DMS 273 (cell line): ENCODE data around the gene TBC1D22A.

Experiments
- DNase-seq: peaks from one replicate; lab custom pipeline; 2025; ENCODE audit not compliant: unreplicated experiment; lab: John Stamatoyannopoulos, UW

Gene TBC1D22A

GRCh38 chr22:46983046-46983445 lies 220.6 kb downstream of the TBC1D22A start:
- DNase-seq: no peak

GRCh38 chr22:46984751-46985506 lies 222.5 kb downstream of the TBC1D22A start:
- DNase-seq: no peak

GRCh38 chr22:46985507-46985882 lies 223.0 kb downstream of the TBC1D22A start:
- no peak for DNase-seq

GRCh38 chr22:46986788-46987187 lies 224.3 kb downstream of the TBC1D22A start:
- no peak for DNase-seq

- DNase-seq: no peak
These were observed 228.6 kb downstream of the TBC1D22A start for GRCh38 chr22:46990937-46991550.

- DNase-seq: no peak
These were observed 229.2 kb downstream of the TBC1D22A start for GRCh38 chr22:46991666-46992065.

- DNase-seq: no peak
These were observed 229.8 kb downstream of the TBC1D22A start for GRCh38 chr22:46992121-46992731.

GRCh38 chr22:46993633-46994032 lies 231.2 kb downstream of the TBC1D22A start:
- DNase-seq: no peak

- DNase-seq: no peak
These were observed 231.8 kb downstream of the TBC1D22A start for GRCh38 chr22:46994265-46994664.

GRCh38 chr22:46994983-46995382 lies 232.5 kb downstream of the TBC1D22A start:
- no peak for DNase-seq

GRCh38 chr22:46995501-46996360 lies 233.3 kb downstream of the TBC1D22A start:
- DNase-seq: no peak

GRCh38 chr22:46996595-46997310 lies 234.3 kb downstream of the TBC1D22A start:
- DNase-seq: no peak

GRCh38 chr22:46997311-46997970 lies 235.0 kb downstream of the TBC1D22A start:
- no peak for DNase-seq

- DNase-seq: no peak
These were observed 235.9 kb downstream of the TBC1D22A start for GRCh38 chr22:46998331-46998730.

- no peak for DNase-seq
These were observed 237.8 kb downstream of the TBC1D22A start for GRCh38 chr22:47000256-47000655.

- no peak for DNase-seq
These were observed 238.4 kb downstream of the TBC1D22A start for GRCh38 chr22:47000888-47001287.

- DNase-seq: no peak
These were observed 238.8 kb downstream of the TBC1D22A start for GRCh38 chr22:47001288-47001687.

- DNase-seq: no peak
These were observed 240.2 kb downstream of the TBC1D22A start for GRCh38 chr22:47002692-47003091.

GRCh38 chr22:47005506-47006408 lies 243.3 kb downstream of the TBC1D22A start:
- DNase-seq: no peak
